Neuronal stem cell (in vitro differentiated cells): ENCODE measurements around the gene PDE5A.

ENCODE experiments used
- DNase-seq: peaks from one replicate; pipeline ENCODE4 v3.0.0-alpha.2; 2013; ENCODE audit warnings: low spot score
- H2AFZ ChIP-seq: one replicate; pipeline ENCODE4 v1.6.1; 2013; ENCODE audit warnings: mild to moderate bottlenecking, low read length, inconsistent platforms
- H2AK5ac ChIP-seq: 2 replicates; pipeline ENCODE4 v1.6.1; 2013; ENCODE audit warnings: low read depth, mild to moderate bottlenecking, inconsistent platforms, low read length, moderate library complexity, mixed read lengths
- H2BK120ac ChIP-seq: 2 replicates; pipeline ENCODE4 v1.6.1; 2013; ENCODE audit warnings: low read depth, mild to moderate bottlenecking, inconsistent platforms, low read length, moderate library complexity, mixed read lengths
- H2BK12ac ChIP-seq: one replicate; pipeline ENCODE4 v1.6.1; 2013; ENCODE audit warnings: low read length, inconsistent platforms
- H2BK15ac ChIP-seq: 2 replicates; pipeline ENCODE4 v1.6.1; 2013; ENCODE audit warnings: mild to moderate bottlenecking, low read length, inconsistent platforms, mixed read lengths
- H2BK5ac ChIP-seq: one replicate; pipeline ENCODE4 v1.6.1; 2013; ENCODE audit warnings: inconsistent platforms, mild to moderate bottlenecking, low read length, moderate library complexity
- H3K14ac ChIP-seq: one replicate; pipeline ENCODE4 v1.6.1; 2013; ENCODE audit warnings: low read length, inconsistent platforms
- H3K18ac ChIP-seq: 2 replicates; pipeline ENCODE4 v1.6.1; 2013; ENCODE audit warnings: low read length, inconsistent platforms
- H3K23ac ChIP-seq: 2 replicates; pipeline ENCODE4 v1.6.1; 2013; ENCODE audit warnings: low read depth, mild to moderate bottlenecking, mixed read lengths, low read length, inconsistent platforms; ENCODE audit not compliant: poor library complexity
- H3K27ac ChIP-seq: replicated peaks from 3 replicates; pipeline ENCODE4 v1.5.1; 2013; ENCODE audit warnings: low read length, inconsistent platforms
- H3K27me3 ChIP-seq, 3 experiments: 2 replicates each; pipeline ENCODE4 v1.6.1; 2013; ENCODE audit warnings: low read length in 3 of 3, mild to moderate bottlenecking in 2 of 3, inconsistent platforms in 1 of 3, low read depth in 1 of 3, mixed read lengths in 1 of 3, moderate library complexity in 1 of 3; ENCODE audit not compliant: control insufficient read depth in 3 of 3, insufficient read depth in 3 of 3
- H3K36me3 ChIP-seq, 2 donors: replicated peaks in 1 of 2; 2 replicates each; pipeline ENCODE4 v1.6.1; 2013; ENCODE audit warnings: low read length in 2 of 2; ENCODE audit not compliant: control insufficient read depth in 2 of 2, insufficient read depth in 2 of 2
- H3K4ac ChIP-seq: 2 replicates; pipeline ENCODE4 v1.6.1; 2013; ENCODE audit warnings: inconsistent platforms, mild to moderate bottlenecking, low read length, moderate library complexity
- H3K4me1 ChIP-seq, 2 donors: 1 replicate in 1 of 2; 2 replicates in 1 of 2; pipeline ENCODE4 v1.6.1; 2013; ENCODE audit warnings: low read length in 2 of 2, low read depth in 1 of 2; ENCODE audit not compliant: control insufficient read depth in 2 of 2, insufficient read depth in 1 of 2
- H3K4me2 ChIP-seq: one replicate; pipeline ENCODE4 v1.6.1; 2013; ENCODE audit warnings: mild to moderate bottlenecking, low read length, inconsistent platforms; ENCODE audit not compliant: insufficient read depth, poor library complexity, severe bottlenecking
- H3K4me3 ChIP-seq, 2 donors: 2 replicates each; pipeline ENCODE4 v1.5.1; 2013; ENCODE audit warnings: low read length in 2 of 2, mild to moderate bottlenecking in 2 of 2, inconsistent platforms in 1 of 2, moderate library complexity in 1 of 2
- H3K79me1 ChIP-seq: one replicate; pipeline ENCODE4 v1.6.1; 2013; ENCODE audit warnings: low read depth, mild to moderate bottlenecking, inconsistent platforms, low read length, moderate library complexity
- H3K9ac ChIP-seq: one replicate; pipeline ENCODE4 v1.6.1; 2013; ENCODE audit warnings: mild to moderate bottlenecking, low read depth, low read length, inconsistent platforms; ENCODE audit not compliant: poor library complexity
- H3K9me3 ChIP-seq, 2 donors: replicated peaks in 1 of 2; 2 replicates each; pipeline versions ENCODE3 to v1.6.1; 2013; ENCODE audit warnings: low read length in 2 of 2, mild to moderate bottlenecking in 2 of 2, inconsistent platforms in 1 of 2, low read depth in 1 of 2, mixed read lengths in 1 of 2, moderate library complexity in 1 of 2; ENCODE audit not compliant: control insufficient read depth in 2 of 2, insufficient read depth in 1 of 2
- H4K8ac ChIP-seq: one replicate; pipeline ENCODE4 v1.6.1; 2013; ENCODE audit warnings: low read depth, mild to moderate bottlenecking, inconsistent platforms, low read length, moderate library complexity
- H4K91ac ChIP-seq: one replicate; pipeline ENCODE4 v1.6.1; 2013; ENCODE audit warnings: low read length, low read depth, mild to moderate bottlenecking, inconsistent platforms; ENCODE audit not compliant: poor library complexity
- WGBS, 2 donors: extraction: QIAGEN DNeasy Blood & Tissue Kit; methylation state at CpG; one replicate each; pipeline ENCODE4 v1.1.7; 2013; ENCODE audit warnings: missing lambda C conversion rate in 2 of 2, mixed read lengths in 1 of 2; ENCODE audit not compliant: insufficient read length in 2 of 2, insufficient replicate concordance in 1 of 2; ENCODE audit errors: extremely low coverage in 2 of 2; 5-methylcytosine and 5-hydroxymethylcytosine counted together

PDE5A gene

GRCh38 chr4:119592830-119593229 is 35.8 kb downstream of the PDE5A start:
- Histone ChIP-seq H2BK12ac (no peak overlapping the region), H3K79me1 (no peaks in the 10 kb centered on the region), H2AK5ac (no peak overlapping the region), H3K4me2 (no peak overlapping the region), H3K9me3 (no peaks in the 10 kb centered on the region), H2BK5ac (no peak overlapping the region), H3K4ac (no peak overlapping the region), H3K27ac (no peak overlapping the region), H3K23ac (no peak overlapping the region), H3K4me3 (no peak overlapping the region), H3K14ac (no peak overlapping the region), H2BK15ac (no peak overlapping the region), H3K9ac (no peak overlapping the region), H3K4me1 (no peaks in the 10 kb centered on the region), H3K27me3 (no peaks in the 10 kb centered on the region), H4K8ac (no peak overlapping the region), H3K18ac (no peak overlapping the region), H2BK120ac (no peak overlapping the region), H4K91ac (no peak overlapping the region), H2AFZ (no peak overlapping the region), H3K36me3 (no peaks in the 10 kb centered on the region)
- DNase-seq: no peak
- WGBS, 2 donors: no CpG with 5 or more reads among the region's 1 CpG

GRCh38 chr4:119589165-119589564 is 39.4 kb downstream of the PDE5A start:
- Histone ChIP-seq H2AK5ac (no peak overlapping the region), H3K4ac (no peak overlapping the region), H3K27ac (no peak overlapping the region), H3K79me1 (no peaks in the 10 kb centered on the region), H3K4me1 (no peaks in the 10 kb centered on the region), H4K8ac (no peak overlapping the region), H3K4me2 (no peak overlapping the region), H2BK120ac (no peak overlapping the region), H3K36me3 (no peaks in the 10 kb centered on the region), H3K23ac (no peak overlapping the region), H3K18ac (no peak overlapping the region), H4K91ac (no peak overlapping the region), H3K9ac (no peak overlapping the region), H2BK12ac (no peak overlapping the region), H3K14ac (no peak overlapping the region), H2BK15ac (no peak overlapping the region), H2BK5ac (no peak overlapping the region), H3K9me3 (no peaks in the 10 kb centered on the region), H3K27me3 (no peaks in the 10 kb centered on the region), H2AFZ (no peak overlapping the region), H3K4me3 (no peak overlapping the region)
- no peak for DNase-seq

GRCh38 chr4:119587796-119588195 is 40.8 kb downstream of the PDE5A start:
- no peaks in the 10 kb centered on the region for H3K4me1 ChIP-seq
- no peak overlapping the region for H3K14ac ChIP-seq
- no peak overlapping the region for H2BK5ac ChIP-seq
- no peak overlapping the region for H4K91ac ChIP-seq
- no peak overlapping the region for H2BK120ac ChIP-seq
- H3K79me1 ChIP-seq: no peaks in the 10 kb centered on the region
- H2AFZ ChIP-seq: no peak overlapping the region
- no CpG with 5 or more reads among the region's 3 CpGs for WGBS, 2 donors
- H2AK5ac ChIP-seq: no peak overlapping the region
- no peak overlapping the region for H2BK12ac ChIP-seq
- no peak overlapping the region for H2BK15ac ChIP-seq
- no peaks in the 10 kb centered on the region for H3K36me3 ChIP-seq
- DNase-seq: no peak
- no peaks in the 10 kb centered on the region for H3K27me3 ChIP-seq
- H3K23ac ChIP-seq: no peak overlapping the region
- no peak overlapping the region for H3K4ac ChIP-seq
- no peak overlapping the region for H3K18ac ChIP-seq
- no peak overlapping the region for H3K4me3 ChIP-seq
- no peak overlapping the region for H3K4me2 ChIP-seq
- H3K27ac ChIP-seq: no peak overlapping the region
- no peak overlapping the region for H3K9ac ChIP-seq
- H3K9me3 ChIP-seq: no peaks in the 10 kb centered on the region
- H4K8ac ChIP-seq: no peak overlapping the region

DNA sequence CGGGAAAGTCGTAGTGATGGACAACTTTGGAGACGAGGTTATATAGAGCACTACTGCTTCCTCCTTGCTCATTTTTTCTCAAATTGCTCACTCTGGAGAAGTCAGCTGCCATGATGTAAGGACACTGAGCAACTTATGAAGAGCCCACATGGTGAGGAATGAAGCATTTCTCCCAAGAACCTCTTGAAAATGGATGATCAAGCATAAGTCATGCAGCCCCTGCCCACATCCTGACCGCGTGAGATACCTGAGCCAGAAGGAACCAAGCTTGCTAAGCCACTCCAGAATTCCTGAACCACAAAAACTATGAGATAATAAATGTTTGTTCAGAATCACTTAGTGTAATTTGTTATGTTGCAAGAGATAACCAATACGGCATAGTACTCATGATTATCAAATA is 42.8 kb downstream of the PDE5A start:
- no peaks in the 10 kb centered on the region for H3K79me1 ChIP-seq
- no peak overlapping the region for H3K18ac ChIP-seq
- H4K91ac ChIP-seq: no peak overlapping the region
- no peak overlapping the region for H3K4me3 ChIP-seq
- no peak overlapping the region for H3K4ac ChIP-seq
- H3K36me3 ChIP-seq: no peaks in the 10 kb centered on the region
- H2AK5ac ChIP-seq: no peak overlapping the region
- H2BK5ac ChIP-seq: no peak overlapping the region
- H2BK120ac ChIP-seq: no peak overlapping the region
- no peak overlapping the region for H3K4me2 ChIP-seq
- WGBS, 2 donors: no CpG with 5 or more reads among the region's 6 CpGs
- no peak overlapping the region for H3K23ac ChIP-seq
- H2AFZ ChIP-seq: no peak overlapping the region
- H3K27me3 ChIP-seq: no peaks in the 10 kb centered on the region
- H3K27ac ChIP-seq: no peak overlapping the region
- H3K4me1 ChIP-seq: no peaks in the 10 kb centered on the region
- no peak overlapping the region for H2BK15ac ChIP-seq
- no peak for DNase-seq
- no peak overlapping the region for H4K8ac ChIP-seq
- H2BK12ac ChIP-seq: no peak overlapping the region
- no peak overlapping the region for H3K9ac ChIP-seq
- no peak overlapping the region for H3K14ac ChIP-seq
- H3K9me3 ChIP-seq: no peaks in the 10 kb centered on the region
